ENCODE measurements around the gene COQ4. TPM values are rescaled to one million over a fixed set of nuclear protein-coding genes. Genes with fewer than 3 reads are reported as not detected.
A peak's percentile ranks its signal among the peaks of the same experiment; 100 is the strongest.

Gene COQ4
- total RNA-seq, 1 donor from 2014 or later: 35.5 TPM

DNA sequence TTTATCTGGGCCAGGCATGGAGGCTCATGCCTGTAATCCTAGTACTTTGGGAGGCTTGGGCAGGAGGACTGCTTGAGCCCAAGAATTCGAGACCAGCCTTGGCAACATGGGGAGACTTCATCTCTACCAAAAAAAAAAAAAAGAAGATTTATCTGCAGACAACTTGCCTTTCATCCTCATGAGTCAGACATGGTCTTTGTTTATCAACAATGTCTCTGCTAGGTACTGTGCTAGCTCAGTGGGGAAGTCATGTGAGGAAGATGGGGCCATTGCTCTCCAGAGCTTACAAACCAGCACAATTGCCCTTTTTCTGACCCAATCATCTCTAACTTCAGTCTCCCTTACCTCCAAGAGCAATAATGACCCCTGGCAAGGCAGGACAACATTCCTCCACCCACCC lies 50.1 kb downstream of the COQ4 start:
- DNase-seq (ENCODE audit: low read depth): peak; percentile 70

GRCh38 chr9:128374221-128374675 lies 51.6 kb downstream of the COQ4 start:
- DNase-seq (ENCODE audit: low read depth): no peak

GRCh38 chr9:128375865-128376264 lies 53.2 kb downstream of the COQ4 start:
- no peak for DNase-seq (ENCODE audit: low read depth)

DNA sequence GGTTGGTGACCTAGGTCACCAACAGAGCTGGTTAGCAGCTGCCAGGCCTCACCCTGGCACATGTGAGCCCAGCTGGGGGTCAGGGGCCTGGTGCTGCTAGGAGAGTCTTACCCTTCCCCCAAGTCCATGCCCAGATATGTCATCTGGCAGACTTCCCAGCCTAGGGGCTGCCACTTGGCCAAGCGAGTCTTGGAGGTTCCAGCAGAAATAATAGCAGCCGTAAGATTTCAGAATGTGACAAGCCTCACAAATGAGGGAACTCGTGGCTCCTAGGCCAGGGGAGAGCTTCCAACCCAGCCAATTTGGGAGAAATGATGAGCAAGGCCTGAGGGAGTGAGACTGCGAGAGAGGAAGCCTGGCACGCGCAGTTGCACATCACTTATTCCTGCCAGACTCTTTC lies 59.6 kb downstream of the COQ4 start:
- DNase-seq (ENCODE audit: low read depth): no peak

DNA sequence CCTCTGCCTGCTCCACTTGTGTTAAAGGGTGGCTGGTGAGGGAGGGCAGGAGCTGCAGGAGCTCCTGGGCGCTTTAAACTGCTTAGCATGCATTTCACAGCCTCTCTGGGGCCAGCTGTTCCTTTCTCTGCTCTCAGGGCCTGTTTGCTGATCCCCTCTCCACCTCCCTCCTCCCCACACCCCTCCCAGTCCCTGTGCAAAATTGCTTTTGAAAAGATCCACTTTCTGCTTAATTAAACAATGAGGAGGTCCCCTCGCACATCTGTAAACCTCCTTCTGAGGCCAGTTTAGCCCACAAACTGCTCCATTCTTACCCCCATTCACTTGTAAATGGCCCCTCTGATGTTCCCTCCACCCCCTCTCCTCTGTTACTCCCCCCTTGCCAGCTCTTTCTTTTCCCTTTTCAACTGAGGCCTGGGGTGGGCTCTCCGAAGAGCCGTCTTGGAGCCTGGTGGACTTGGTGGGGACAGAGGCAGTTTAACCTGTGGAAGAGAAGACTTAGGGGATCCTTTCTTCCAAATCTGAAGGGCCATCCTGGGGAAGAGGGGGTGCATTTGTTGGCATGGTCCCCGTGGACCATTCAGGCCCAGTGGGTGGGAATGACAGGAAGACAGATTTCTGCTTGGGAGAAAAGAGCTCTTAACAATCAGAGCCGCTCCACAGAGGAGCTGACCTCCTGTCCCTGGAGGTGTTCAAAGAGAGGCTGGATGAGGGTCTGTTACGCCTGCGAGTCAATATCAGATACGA lies 60.5 kb downstream of the COQ4 start:
- no peak for DNase-seq (ENCODE audit: low read depth)

Other genes starting within 250 kb of the COQ4 start
- gene PTGES2, start 195.1 kb upstream of the COQ4 start, total RNA-seq: 80.0 and 96.9 TPM in 2 replicates
- gene LCN2, start 173.4 kb upstream of the COQ4 start, total RNA-seq: 23.6 and 38.2 TPM in 2 replicates
- 60.3 and 79.9 TPM in 2 replicates for gene BBLN, start 162.6 kb upstream of the COQ4 start, total RNA-seq
- gene CIZ1, start 131.3 kb upstream of the COQ4 start, total RNA-seq: 10.9 and 38.1 TPM in 2 replicates
- 9.2 and 33.5 TPM in 2 replicates for gene DNM1, start 119.5 kb upstream of the COQ4 start, total RNA-seq
- 47.9 and 89.6 TPM in 2 replicates for gene GOLGA2, start 46.8 kb upstream of the COQ4 start, total RNA-seq
- gene SWI5, start 46.6 kb upstream of the COQ4 start, total RNA-seq: 15.5 and 22.6 TPM in 2 replicates
- 15.2 and 17.4 TPM in 2 replicates for gene TRUB2, start 392 bp upstream of the COQ4 start, total RNA-seq
- gene SLC27A4, start 17.7 kb downstream of the COQ4 start, total RNA-seq: 27.6 and 47.5 TPM in 2 replicates
- 21.9 and 43.7 TPM in 2 replicates for gene URM1, start 48.5 kb downstream of the COQ4 start, total RNA-seq
- gene CERCAM, start 98.0 kb downstream of the COQ4 start, total RNA-seq: 43.4 and 50.4 TPM in 2 replicates
- 21.7 and 37.2 TPM in 2 replicates for gene ODF2, start 133.2 kb downstream of the COQ4 start, total RNA-seq
- gene GLE1, start 181.9 kb downstream of the COQ4 start, total RNA-seq: 19.1 and 29.2 TPM in 2 replicates
- 206 and 420 TPM in 2 replicates for gene SPTAN1, start 229.7 kb downstream of the COQ4 start, total RNA-seq

All from renal cortical epithelial cell (primary cell).